Stimulated activated naive CD4-positive, alpha-beta T cell treated with Interleukin-2 at 50 U/mL for 16 hours (primary cell): ENCODE measurements around the gene FMNL2.

ENCODE experiments used
- DNase-seq: peaks from one replicate; lab custom pipeline; 2025; lab: John Stamatoyannopoulos, UW

FMNL2 gene

GRCh38 chr2:152493945-152494528 is 159.1 kb downstream of the FMNL2 start:
- no peak for DNase-seq

- DNase-seq: no peak
Measured at GRCh38 chr2:152496371-152496770, 161.4 kb downstream of the FMNL2 start.

- DNase-seq: no peak
Measured at GRCh38 chr2:152497481-152498052, 162.6 kb downstream of the FMNL2 start.

- no peak for DNase-seq
Measured at GRCh38 chr2:152499331-152499816, 164.4 kb downstream of the FMNL2 start.

- DNase-seq: no peak
Measured at GRCh38 chr2:152499896-152500735, 165.1 kb downstream of the FMNL2 start.

- DNase-seq: no peak
Measured at GRCh38 chr2:152500772-152501171, 165.8 kb downstream of the FMNL2 start.

GRCh38 chr2:152501666-152502065 is 166.7 kb downstream of the FMNL2 start:
- DNase-seq: no peak

- no peak for DNase-seq
Measured at GRCh38 chr2:152504618-152505017, 169.6 kb downstream of the FMNL2 start.

GRCh38 chr2:152505495-152505906 is 170.5 kb downstream of the FMNL2 start:
- DNase-seq: no peak

- DNase-seq: no peak
Measured at GRCh38 chr2:152506843-152507242, 171.9 kb downstream of the FMNL2 start.

- DNase-seq: no peak
Measured at GRCh38 chr2:152507907-152508306, 172.9 kb downstream of the FMNL2 start.

- DNase-seq: no peak
Measured at GRCh38 chr2:152508446-152508845, 173.5 kb downstream of the FMNL2 start.

- DNase-seq: no peak
Measured at GRCh38 chr2:152509772-152510491, 175.0 kb downstream of the FMNL2 start.

GRCh38 chr2:152510621-152511020 is 175.6 kb downstream of the FMNL2 start:
- no peak for DNase-seq

GRCh38 chr2:152511981-152512380 is 177.0 kb downstream of the FMNL2 start:
- no peak for DNase-seq

- DNase-seq: no peak
Measured at GRCh38 chr2:152513029-152513428, 178.1 kb downstream of the FMNL2 start.

- DNase-seq: no peak
Measured at GRCh38 chr2:152513681-152514080, 178.7 kb downstream of the FMNL2 start.

- no peak for DNase-seq
Measured at GRCh38 chr2:152518034-152518433, 183.1 kb downstream of the FMNL2 start.

GRCh38 chr2:152518641-152519580 is 183.9 kb downstream of the FMNL2 start:
- no peak for DNase-seq

- no peak for DNase-seq
Measured at GRCh38 chr2:152519581-152519952, 184.6 kb downstream of the FMNL2 start.

- DNase-seq: no peak
Measured at GRCh38 chr2:152520759-152521158, 185.8 kb downstream of the FMNL2 start.
